Measurements from ENCODE around the gene DAPK1. TPM values are rescaled to one million over a fixed set of nuclear protein-coding genes. Genes with fewer than 3 reads are reported as not detected.

Gene DAPK1
- total RNA-seq, 1 donor from 2014 or later: 35.1 TPM

- Histone ChIP-seq H4K20me1 (ENCODE audit: insufficient read depth, low read length) (peaks cover 3% of the 10 kb centered on the region), H3K9ac (ENCODE audit: low read length) (no peak overlapping the region), H3K9me3 (ENCODE audit: insufficient read depth, low read depth, low read length) (no peaks in the 10 kb centered on the region), H2AFZ (ENCODE audit: low read depth, low read length) (no peak overlapping the region), H3K27me3 (ENCODE audit: insufficient read depth, low read length) (no peaks in the 10 kb centered on the region), H3K4me1 (ENCODE audit: insufficient read depth, low read length) (no peaks in the 10 kb centered on the region), H3K36me3 (ENCODE audit: insufficient read depth, low read length) (no peaks in the 10 kb centered on the region), H3K4me3 (ENCODE audit: insufficient read depth, low read depth, low read length) (no peak overlapping the region), H3K4me2 (ENCODE audit: low read length) (no peak overlapping the region), H3K79me2 (ENCODE audit: insufficient read depth, low read length) (no peaks in the 10 kb centered on the region), H3K27ac (ENCODE audit: low read depth, low read length) (no peak overlapping the region)
- H3K9me3 Mint-ChIP-seq (ENCODE audit: unreplicated experiment): no peaks in the 10 kb centered on the region
- no peak overlapping the region for H3K27ac Mint-ChIP-seq (ENCODE audit: unreplicated experiment)
- no peaks in the 10 kb centered on the region for H3K27me3 Mint-ChIP-seq (ENCODE audit: low read depth, unreplicated experiment)
- DNase-seq (ENCODE audit: low read depth) (no peak), FAIRE-seq (no peak)
- TF ChIP-seq EZH2 (IDR thresholded peaks at IDR 0.05; ENCODE audit: insufficient read depth, low read length) (no peak), CTCF (IDR thresholded peaks at IDR 0.05; ENCODE audit: insufficient read depth, low read depth, low read length) (no peak)
- H3K4me1 Mint-ChIP-seq (ENCODE audit: low read depth, unreplicated experiment): peaks cover 4% of the 10 kb centered on the region
- peaks cover 3% of the 10 kb centered on the region for H3K36me3 Mint-ChIP-seq (ENCODE audit: low read depth, unreplicated experiment)
- H3K4me3 Mint-ChIP-seq (ENCODE audit: unreplicated experiment): no peak overlapping the region
These were observed 28.1 kb downstream of the DAPK1 start for GRCh38 chr9:87525546-87526303.

- Mint-ChIP-seq H3K27me3 (ENCODE audit: low read depth, unreplicated experiment) (no peaks in the 10 kb centered on the region), H3K4me3 (ENCODE audit: unreplicated experiment) (no peak overlapping the region), H3K4me1 (ENCODE audit: low read depth, unreplicated experiment) (peaks cover 8% of the 10 kb centered on the region), H3K9me3 (ENCODE audit: unreplicated experiment) (no peaks in the 10 kb centered on the region), H3K36me3 (ENCODE audit: low read depth, unreplicated experiment) (peaks cover 3% of the 10 kb centered on the region), H3K27ac (ENCODE audit: unreplicated experiment) (no peak overlapping the region)
- Histone ChIP-seq H2AFZ (ENCODE audit: low read depth, low read length) (no peak overlapping the region), H3K27me3 (ENCODE audit: insufficient read depth, low read length) (no peaks in the 10 kb centered on the region), H3K36me3 (ENCODE audit: insufficient read depth, low read length) (no peaks in the 10 kb centered on the region), H3K4me3 (ENCODE audit: insufficient read depth, low read depth, low read length) (no peak overlapping the region), H3K79me2 (ENCODE audit: insufficient read depth, low read length) (no peaks in the 10 kb centered on the region), H3K4me2 (ENCODE audit: low read length) (no peak overlapping the region), H3K9me3 (ENCODE audit: insufficient read depth, low read depth, low read length) (no peaks in the 10 kb centered on the region), H3K27ac (ENCODE audit: low read depth, low read length) (no peak overlapping the region), H3K9ac (ENCODE audit: low read length) (no peak overlapping the region), H4K20me1 (ENCODE audit: insufficient read depth, low read length) (peaks cover 3% of the 10 kb centered on the region), H3K4me1 (ENCODE audit: insufficient read depth, low read length) (no peaks in the 10 kb centered on the region)
- TF ChIP-seq CTCF (IDR thresholded peaks at IDR 0.05; ENCODE audit: insufficient read depth, low read depth, low read length) (no peak), EZH2 (IDR thresholded peaks at IDR 0.05; ENCODE audit: insufficient read depth, low read length) (no peak)
- FAIRE-seq: no peak
- DNase-seq (ENCODE audit: low read depth): no peak
These were observed 29.7 kb downstream of the DAPK1 start for GRCh38 chr9:87527211-87527916.

GRCh38 chr9:87528969-87529368 lies 31.3 kb downstream of the DAPK1 start:
- Histone ChIP-seq H3K9me3 (ENCODE audit: insufficient read depth, low read depth, low read length) (no peaks in the 10 kb centered on the region), H3K9ac (ENCODE audit: low read length) (no peak overlapping the region), H3K27ac (ENCODE audit: low read depth, low read length) (no peak overlapping the region), H3K4me2 (ENCODE audit: low read length) (no peak overlapping the region), H3K79me2 (ENCODE audit: insufficient read depth, low read length) (no peaks in the 10 kb centered on the region), H4K20me1 (ENCODE audit: insufficient read depth, low read length) (peaks cover 3% of the 10 kb centered on the region), H3K4me3 (ENCODE audit: insufficient read depth, low read depth, low read length) (no peak overlapping the region), H3K27me3 (ENCODE audit: insufficient read depth, low read length) (no peaks in the 10 kb centered on the region), H3K36me3 (ENCODE audit: insufficient read depth, low read length) (no peaks in the 10 kb centered on the region), H3K4me1 (ENCODE audit: insufficient read depth, low read length) (no peaks in the 10 kb centered on the region), H2AFZ (ENCODE audit: low read depth, low read length) (no peak overlapping the region)
- H3K4me1 Mint-ChIP-seq (ENCODE audit: low read depth, unreplicated experiment): peaks cover 8% of the 10 kb centered on the region
- H3K27me3 Mint-ChIP-seq (ENCODE audit: low read depth, unreplicated experiment): no peaks in the 10 kb centered on the region
- DNase-seq (ENCODE audit: low read depth): no peak
- H3K4me3 Mint-ChIP-seq (ENCODE audit: unreplicated experiment): no peak overlapping the region
- no peak overlapping the region for H3K27ac Mint-ChIP-seq (ENCODE audit: unreplicated experiment)
- peaks cover 3% of the 10 kb centered on the region for H3K36me3 Mint-ChIP-seq (ENCODE audit: low read depth, unreplicated experiment)
- H3K9me3 Mint-ChIP-seq (ENCODE audit: unreplicated experiment): no peaks in the 10 kb centered on the region
- TF ChIP-seq CTCF (IDR thresholded peaks at IDR 0.05; ENCODE audit: insufficient read depth, low read depth, low read length) (no peak), EZH2 (IDR thresholded peaks at IDR 0.05; ENCODE audit: insufficient read depth, low read length) (no peak)
- no peak for FAIRE-seq
